ENCODE results near the gene HESX1. TPM values are rescaled to one million over a fixed set of nuclear protein-coding genes. Genes with fewer than 3 reads are reported as not detected.
A peak's percentile ranks its signal among the peaks of the same experiment; 100 is the strongest.

Gene HESX1
- total and polyA plus RNA-seq, 2 of the 13 experiments (the other 11 are each of a cell fraction or from before 2014, with no cell fraction given): 0.57 to 0.75 TPM

DNA sequence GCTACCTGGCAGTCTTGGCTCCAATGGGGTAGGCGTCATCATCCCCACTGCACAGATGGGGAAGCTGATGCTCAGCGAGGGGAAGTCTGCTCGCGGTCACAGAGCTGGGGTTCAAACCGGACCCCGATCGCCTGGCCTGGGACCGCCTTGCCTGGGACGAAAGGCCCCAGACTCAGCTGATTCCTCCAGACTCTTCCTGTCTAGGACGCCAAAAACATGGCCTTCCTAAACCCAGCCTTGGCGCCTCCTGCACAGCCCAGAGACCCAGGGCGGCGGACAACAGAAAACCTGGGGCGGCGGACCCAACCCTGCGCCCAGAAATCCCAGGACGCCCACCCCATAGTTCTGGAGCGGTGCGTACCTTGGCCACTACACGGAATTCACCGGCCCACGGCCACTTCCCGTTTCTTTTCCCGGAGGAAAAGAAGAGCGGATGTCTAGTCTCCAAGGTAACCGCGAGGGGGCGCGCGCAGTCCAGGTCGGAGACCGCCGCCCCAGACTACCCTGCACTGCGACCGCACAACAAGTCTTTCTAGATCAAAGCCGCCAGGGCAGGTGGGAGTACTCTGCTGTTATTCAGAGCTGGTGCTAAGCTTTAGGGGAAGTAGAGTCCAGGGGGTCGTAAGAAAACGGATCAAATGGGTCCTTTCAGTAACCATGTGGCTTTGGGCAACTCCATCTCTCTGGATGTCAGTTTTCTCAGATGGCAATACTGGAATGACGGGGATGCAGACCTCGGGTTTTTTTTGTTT lies 29.7 kb downstream of the HESX1 start (continued):
- TF ChIP-seq KLF13 (CRISPR knock-in tag; IDR thresholded peaks at IDR 0.05): no peak
- TF ChIP-seq RBM39 (IDR thresholded peaks at IDR 0.05; ENCODE audit: low read depth, low read length, poor library complexity, severe bottlenecking): peak; percentile 44
- TF ChIP-seq, protein P1, sequence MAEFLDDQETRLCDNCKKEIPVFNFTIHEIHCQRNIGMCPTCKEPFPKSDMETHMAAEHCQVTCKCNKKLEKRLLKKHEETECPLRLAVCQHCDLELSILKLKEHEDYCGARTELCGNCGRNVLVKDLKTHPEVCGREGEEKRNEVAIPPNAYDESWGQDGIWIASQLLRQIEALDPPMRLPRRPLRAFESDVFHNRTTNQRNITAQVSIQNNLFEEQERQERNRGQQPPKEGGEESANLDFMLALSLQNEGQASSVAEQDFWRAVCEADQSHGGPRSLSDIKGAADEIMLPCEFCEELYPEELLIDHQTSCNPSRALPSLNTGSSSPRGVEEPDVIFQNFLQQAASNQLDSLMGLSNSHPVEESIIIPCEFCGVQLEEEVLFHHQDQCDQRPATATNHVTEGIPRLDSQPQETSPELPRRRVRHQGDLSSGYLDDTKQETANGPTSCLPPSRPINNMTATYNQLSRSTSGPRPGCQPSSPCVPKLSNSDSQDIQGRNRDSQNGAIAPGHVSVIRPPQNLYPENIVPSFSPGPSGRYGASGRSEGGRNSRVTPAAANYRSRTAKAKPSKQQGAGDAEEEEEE (CRISPR knock-in tag; IDR thresholded peaks at IDR 0.05; ENCODE audit: borderline replicate concordance): no peak
- TF ChIP-seq ZNF772 (CRISPR knock-in tag; IDR thresholded peaks at IDR 0.05): no peak
- TF ChIP-seq ZNF274 (CRISPR knock-in tag; IDR thresholded peaks at IDR 0.05): 0 out of 2 replicates have a peak, but pooled peaks have one; percentile 23
- peak; percentile 60 for TF ChIP-seq PHF8 (CRISPR knock-in tag; IDR thresholded peaks at IDR 0.05)
- TF ChIP-seq ZNF264 (CRISPR knock-in tag; IDR thresholded peaks at IDR 0.05): no peak
- TF ChIP-seq ZFP41 (CRISPR knock-in tag; IDR thresholded peaks at IDR 0.05; ENCODE audit: borderline replicate concordance): no peak
- TF ChIP-seq RFX5 (IDR thresholded peaks at IDR 0.05; ENCODE audit: low read depth, low read length): no peak
- TF ChIP-seq ZFX (CRISPR knock-in tag; IDR thresholded peaks at IDR 0.05; ENCODE audit: low read depth): 0 out of 2 replicates have a peak, but pooled peaks have one; percentile 35
- TF ChIP-seq ZNF720 (CRISPR knock-in tag; IDR thresholded peaks at IDR 0.05): no peak
- TF ChIP-seq ZNF441 (CRISPR knock-in tag; IDR thresholded peaks at IDR 0.05; ENCODE audit: borderline replicate concordance): no peak; the same call in 1 of the 2 replicates
- TF ChIP-seq ZNF34 (CRISPR knock-in tag; IDR thresholded peaks at IDR 0.05; ENCODE audit: borderline replicate concordance): no peak
- TF ChIP-seq ZFP82 (CRISPR knock-in tag; IDR thresholded peaks at IDR 0.05; ENCODE audit: borderline replicate concordance): no peak
- no peak for TF ChIP-seq ZNF180 (CRISPR knock-in tag; IDR thresholded peaks at IDR 0.05; ENCODE audit: borderline replicate concordance, low read depth)
- TF ChIP-seq, protein P2, sequence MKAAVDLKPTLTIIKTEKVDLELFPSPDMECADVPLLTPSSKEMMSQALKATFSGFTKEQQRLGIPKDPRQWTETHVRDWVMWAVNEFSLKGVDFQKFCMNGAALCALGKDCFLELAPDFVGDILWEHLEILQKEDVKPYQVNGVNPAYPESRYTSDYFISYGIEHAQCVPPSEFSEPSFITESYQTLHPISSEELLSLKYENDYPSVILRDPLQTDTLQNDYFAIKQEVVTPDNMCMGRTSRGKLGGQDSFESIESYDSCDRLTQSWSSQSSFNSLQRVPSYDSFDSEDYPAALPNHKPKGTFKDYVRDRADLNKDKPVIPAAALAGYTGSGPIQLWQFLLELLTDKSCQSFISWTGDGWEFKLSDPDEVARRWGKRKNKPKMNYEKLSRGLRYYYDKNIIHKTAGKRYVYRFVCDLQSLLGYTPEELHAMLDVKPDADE (CRISPR knock-in tag; IDR thresholded peaks at IDR 0.05): no peak
- no peak for TF ChIP-seq TBX2 (CRISPR knock-in tag; IDR thresholded peaks at IDR 0.05; ENCODE audit: borderline replicate concordance)
- TF ChIP-seq, protein P3, sequence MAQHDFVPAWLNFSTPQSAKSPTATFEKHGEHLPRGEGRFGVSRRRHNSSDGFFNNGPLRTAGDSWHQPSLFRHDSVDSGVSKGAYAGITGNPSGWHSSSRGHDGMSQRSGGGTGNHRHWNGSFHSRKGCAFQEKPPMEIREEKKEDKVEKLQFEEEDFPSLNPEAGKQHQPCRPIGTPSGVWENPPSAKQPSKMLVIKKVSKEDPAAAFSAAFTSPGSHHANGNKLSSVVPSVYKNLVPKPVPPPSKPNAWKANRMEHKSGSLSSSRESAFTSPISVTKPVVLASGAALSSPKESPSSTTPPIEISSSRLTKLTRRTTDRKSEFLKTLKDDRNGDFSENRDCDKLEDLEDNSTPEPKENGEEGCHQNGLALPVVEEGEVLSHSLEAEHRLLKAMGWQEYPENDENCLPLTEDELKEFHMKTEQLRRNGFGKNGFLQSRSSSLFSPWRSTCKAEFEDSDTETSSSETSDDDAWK (CRISPR knock-in tag; IDR thresholded peaks at IDR 0.05): no peak
- peak; percentile 29; the same call in 1 of the 2 replicates for TF ChIP-seq ZNF331 (CRISPR knock-in tag; IDR thresholded peaks at IDR 0.05)
- TF ChIP-seq MXI1 (IDR thresholded peaks at IDR 0.05; ENCODE audit: borderline replicate concordance, low read depth, low read length): peak; percentile 14; the same call in 1 of the 3 replicates
- TF ChIP-seq ZNF496 (CRISPR knock-in tag; IDR thresholded peaks at IDR 0.05; ENCODE audit: insufficient replicate concordance): no peak
- no peak for TF ChIP-seq ZNF816 (CRISPR knock-in tag; IDR thresholded peaks at IDR 0.05; ENCODE audit: borderline replicate concordance)
- TF ChIP-seq HNF1B (CRISPR knock-in tag; IDR thresholded peaks at IDR 0.05): peak; percentile 73; the same call in 1 of the 2 replicates
- TF ChIP-seq ZNF224 (CRISPR knock-in tag; IDR thresholded peaks at IDR 0.05): no peak
